ENCODE measurements around the gene DUSP1. TPM values are rescaled to one million over a fixed set of nuclear protein-coding genes. Genes with fewer than 3 reads are reported as not detected.

Gene DUSP1
- total RNA-seq, 2 donors from 2014 or later = 445 to 1,411 TPM

DNA sequence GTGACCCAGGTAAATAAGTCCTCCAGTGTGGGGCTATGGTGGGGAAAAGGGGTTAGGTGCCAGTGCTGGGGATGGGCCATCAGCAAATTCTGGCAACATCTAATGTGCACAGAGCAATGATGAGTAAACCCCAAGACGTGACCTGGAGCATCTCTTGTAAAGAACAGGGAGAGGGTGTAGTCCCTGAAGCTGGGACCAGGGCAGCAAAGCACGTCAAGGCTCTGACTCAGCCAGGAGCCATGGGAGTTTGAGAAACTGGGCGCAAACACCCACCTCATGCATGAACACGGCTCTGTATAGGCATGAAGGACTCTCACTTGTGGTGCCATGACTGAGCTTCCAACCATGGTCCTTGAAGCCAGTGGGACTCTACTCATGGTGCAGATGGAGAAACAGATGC, 51.8 kb downstream of the DUSP1 start:
- DNase-seq (ENCODE audit: low spot score) = peak; percentile 29
- intact Hi-C loops (cut with DNase I) = loop anchor here in 1 of 2 donors (5.0 to 10.0 kb wide), 2 partner anchors 148 to 566 kb away; no protein-coding TSS in a partner anchor

- intact Hi-C loops (cut with DNase I) = loop anchor here in 1 of 2 donors (5.0 to 10.0 kb wide), 2 partner anchors 149 to 566 kb away; no protein-coding TSS in a partner anchor
- no peak for DNase-seq (ENCODE audit: low spot score)
These were observed 52.4 kb downstream of the DUSP1 start for GRCh38 chr5:172718527-172719114.

Other genes starting within 250 kb of the DUSP1 start
- gene NEURL1B, start 129.9 kb downstream of the DUSP1 start, total RNA-seq = 10 to 100 TPM; 32.9 to 38.6 TPM
- 100 to 1,000 TPM; 140 to 169 TPM for gene ERGIC1, start 63.1 kb upstream of the DUSP1 start, total RNA-seq
- gene RPL26L1, start 188.2 kb upstream of the DUSP1 start, total RNA-seq = 10 to 100 TPM; 23.4 to 32.7 TPM
- 100 to 1,000 TPM; 178 to 215 TPM for gene ATP6V0E1, start 212.6 kb upstream of the DUSP1 start, total RNA-seq